Caco-2 (cell line): ENCODE data around the gene AP3S2. TPM values are rescaled to one million over a fixed set of nuclear protein-coding genes. Genes with fewer than 3 reads are reported as not detected.

ENCODE experiments used
- BruUV-seq: library from RNA; stranded (reverse); fragments of 400-500 nt; replicated peaks from 2 replicates; lab custom pipeline; 2021; lab: Mats Ljungman, UMichigan
- CTCF ChIA-PET: fragments of 300-600 bp; sonication (Branson Sonifier 250); formaldehyde crosslinking; loops from one replicate; lab custom pipeline; 2022; ENCODE audit warnings: antibody characterized with exemption; lab: Charles Lee
- POLR2A ChIA-PET: fragments of 300-600 bp; sonication (Branson Sonifier 250); formaldehyde crosslinking; loops from one replicate; lab custom pipeline; 2022; ENCODE audit warnings: antibody characterized with exemption; lab: Charles Lee
- DNase-seq, 2 experiments: peaks; one replicate each; pipeline versions ENCODE4 v3.0.0 to v3.0.0-alpha.2; 2020 to 2022
- H3K27me3 ChIP-seq: replicated peaks from 2 replicates; pipeline ENCODE4 v1.6.0; 2011; ENCODE audit warnings: low read length; ENCODE audit not compliant: control insufficient read depth, insufficient read depth
- H3K36me3 ChIP-seq: 2 replicates; pipeline ENCODE4 v1.5.1; 2011; ENCODE audit warnings: low read length; ENCODE audit not compliant: control insufficient read depth, insufficient read depth
- H3K4me1 ChIP-seq: fragments of 250-450 bp; sonication (Bioruptor Pico); 2 replicates; pipeline ENCODE4 v1.5.1; 2020; ENCODE audit warnings: mild to moderate bottlenecking
- H3K4me3 ChIP-seq: 2 replicates; pipeline ENCODE4 v1.5.1; 2011; ENCODE audit warnings: low read depth, mild to moderate bottlenecking, control low read depth, low read length
- H3K9me3 ChIP-seq: fragments of 250-450 bp; sonication (Bioruptor Pico); 2 replicates; pipeline ENCODE4 v1.5.1; 2020; ENCODE audit warnings: mild to moderate bottlenecking, moderate library complexity
- H3K27ac Mint-ChIP-seq: one replicate; pipeline ENCODE4 v1.8.0; 2022; ENCODE audit warnings: mixed read lengths; ENCODE audit not compliant: unreplicated experiment
- H3K27me3 Mint-ChIP-seq: one replicate; pipeline ENCODE4 v1.8.0; 2022; ENCODE audit warnings: mixed read lengths; ENCODE audit not compliant: insufficient read depth, unreplicated experiment
- H3K36me3 Mint-ChIP-seq: one replicate; pipeline ENCODE4 v1.8.0; 2022; ENCODE audit warnings: mild to moderate bottlenecking, mixed read lengths; ENCODE audit not compliant: insufficient read depth, unreplicated experiment
- H3K4me1 Mint-ChIP-seq: one replicate; pipeline ENCODE4 v1.8.0; 2022; ENCODE audit warnings: low read depth, mixed read lengths; ENCODE audit not compliant: unreplicated experiment
- H3K4me3 Mint-ChIP-seq: one replicate; pipeline ENCODE4 v1.8.0; 2022; ENCODE audit warnings: mild to moderate bottlenecking, moderate library complexity, mixed read lengths; ENCODE audit not compliant: unreplicated experiment
- H3K9me3 Mint-ChIP-seq: one replicate; pipeline ENCODE4 v1.8.0; 2022; ENCODE audit warnings: mixed read lengths; ENCODE audit not compliant: unreplicated experiment
- CTCF ChIP-seq, 2 experiments: fragments of 200-600 bp in 1 of 2; IDR thresholded peaks; 1 replicate in 1 of 2; 2 replicates in 1 of 2; pipeline versions ENCODE4 v1.5.1 to v1.8.0; 2011 to 2022; ENCODE audit warnings: antibody characterized with exemption in 1 of 2, control low read depth in 1 of 2, inconsistent platforms in 1 of 2, low read depth in 1 of 2, low read length in 1 of 2, mild to moderate bottlenecking in 1 of 2, moderate library complexity in 1 of 2; ENCODE audit not compliant: insufficient read depth in 1 of 2, severe bottlenecking in 1 of 2, unreplicated experiment in 1 of 2
- intact Hi-C: fragments of 100-400 bp; cut with micrococcal nuclease; formaldehyde crosslinking; loops from one replicate; pipeline ENCODE4 v1.10.0; 2022; ENCODE audit not compliant: unreplicated experiment
- total RNA-seq: library from RNA; stranded (reverse); gene quantifications from 2 replicates; pipeline ENCODE4 v1.2.3, GENCODE V29; 2022

Gene AP3S2
- total RNA-seq, 1 experiment from 2014 or later: 28.1 TPM

- ChIA-PET POLR2A (no interaction called here), CTCF (interaction anchor here (0.6 kb wide), 1 partner anchor 348 kb away, joined by 6 read pairs; no protein-coding TSS in a partner anchor)
- H3K27me3 ChIP-seq: no peaks in the 10 kb centered on the region
- Mint-ChIP-seq H3K36me3 (no peaks in the 10 kb centered on the region), H3K4me3 (no peak overlapping the region), H3K4me1 (no peaks in the 10 kb centered on the region), H3K27ac (no peak overlapping the region), H3K27me3 (no peaks in the 10 kb centered on the region), H3K9me3 (no peaks in the 10 kb centered on the region)
- intact Hi-C loops: no loop called here
- no peaks in the 10 kb centered on the region for H3K4me1 ChIP-seq
- DNase-seq: no peak
- H3K9me3 ChIP-seq: no peaks in the 10 kb centered on the region
- no peaks in the 10 kb centered on the region for H3K36me3 ChIP-seq
- H3K4me3 ChIP-seq: no peak overlapping the region
- BruUV-seq: no TSS peak
- TF ChIP-seq CTCF (IDR thresholded peaks at IDR 0.05; ENCODE audit: insufficient read depth in 1 of 2, low read depth in 1 of 2, low read length in 1 of 2, severe bottlenecking in 1 of 2, unreplicated experiment in 1 of 2): no peak
These were observed 43.9 kb upstream of the AP3S2 start for GRCh38 chr15:89937365-89938350.

- no peaks in the 10 kb centered on the region for H3K9me3 ChIP-seq
- H3K4me3 Mint-ChIP-seq: no peak overlapping the region
- intact Hi-C loops: no loop called here
- no peak overlapping the region for H3K4me3 ChIP-seq
- no peaks in the 10 kb centered on the region for H3K36me3 Mint-ChIP-seq
- no peak for DNase-seq
- ChIA-PET POLR2A (no interaction called here), CTCF (no interaction called here)
- H3K36me3 ChIP-seq: no peaks in the 10 kb centered on the region
- no peaks in the 10 kb centered on the region for H3K9me3 Mint-ChIP-seq
- H3K4me1 ChIP-seq: no peaks in the 10 kb centered on the region
- H3K4me1 Mint-ChIP-seq: no peaks in the 10 kb centered on the region
- BruUV-seq: no TSS peak
- H3K27me3 ChIP-seq: no peaks in the 10 kb centered on the region
- no peaks in the 10 kb centered on the region for H3K27me3 Mint-ChIP-seq
- no peak for TF ChIP-seq CTCF (IDR thresholded peaks at IDR 0.05; ENCODE audit: insufficient read depth in 1 of 2, low read depth in 1 of 2, low read length in 1 of 2, severe bottlenecking in 1 of 2, unreplicated experiment in 1 of 2)
- H3K27ac Mint-ChIP-seq: no peak overlapping the region
These were observed 43.0 kb upstream of the AP3S2 start for GRCh38 chr15:89936786-89937265.

- intact Hi-C loops: no loop called here
- Mint-ChIP-seq H3K4me3 (no peak overlapping the region), H3K27me3 (no peaks in the 10 kb centered on the region), H3K4me1 (no peaks in the 10 kb centered on the region), H3K27ac (no peak overlapping the region), H3K36me3 (no peaks in the 10 kb centered on the region), H3K9me3 (no peaks in the 10 kb centered on the region)
- Histone ChIP-seq H3K27me3 (no peaks in the 10 kb centered on the region), H3K36me3 (no peaks in the 10 kb centered on the region), H3K9me3 (no peaks in the 10 kb centered on the region), H3K4me3 (no peak overlapping the region), H3K4me1 (no peaks in the 10 kb centered on the region)
- CTCF ChIA-PET: no interaction called here
- no peak for TF ChIP-seq CTCF (IDR thresholded peaks at IDR 0.05; ENCODE audit: insufficient read depth in 1 of 2, low read depth in 1 of 2, low read length in 1 of 2, severe bottlenecking in 1 of 2, unreplicated experiment in 1 of 2)
- no TSS peak for BruUV-seq
- POLR2A ChIA-PET: no interaction called here
- DNase-seq: no peak
These were observed 42.4 kb upstream of the AP3S2 start for GRCh38 chr15:89936051-89936785.
